Activated T-cell treated with anti-CD3 and anti-CD28 coated beads, Interleukin-2, amount 50 U/mL, for 4 hours (primary cell): ENCODE measurements around the gene IP6K2. TPM values are rescaled to one million over a fixed set of nuclear protein-coding genes. Genes with fewer than 3 reads are reported as not detected.

Source experiments
- ATAC-seq, 2 donors: fragments of 200-7000 bp; cut with Tn5 transposase; one replicate each; pipeline ENCODE4 v1.10.0; 2021
- DNase-seq: peaks from one replicate; pipeline ENCODE4 v3.0.0-alpha.2; 2020
- H3K27me3 Mint-ChIP-seq: one replicate; pipeline ENCODE4 v1.8.0; 2021; ENCODE audit warnings: low read depth, mixed read lengths
- H3K36me3 Mint-ChIP-seq: one replicate; pipeline ENCODE4 v1.8.0; 2022; ENCODE audit warnings: mixed read lengths; ENCODE audit not compliant: insufficient read depth
- H3K4me1 Mint-ChIP-seq: one replicate; pipeline ENCODE4 v1.8.0; 2021; ENCODE audit warnings: low read depth, mixed read lengths
- H3K4me3 Mint-ChIP-seq: one replicate; pipeline ENCODE4 v1.8.0; 2021; ENCODE audit warnings: mild to moderate bottlenecking, moderate library complexity, mixed read lengths
- H3K9me3 Mint-ChIP-seq: one replicate; pipeline ENCODE4 v1.8.0; 2021; ENCODE audit warnings: mixed read lengths
- total RNA-seq, 3 donors: library from RNA; stranded (reverse); gene quantifications; one replicate each; pipeline ENCODE4 v1.2.1, GENCODE V29; 2021

Gene IP6K2
- total RNA-seq, 3 donors from 2014 or later, result 39.9 to 45.9 (median 45.8) TPM

- H3K27me3 Mint-ChIP-seq, result no peaks in the 10 kb centered on the region
- no peaks in the 10 kb centered on the region for H3K9me3 Mint-ChIP-seq
- ATAC-seq (peak; percentile 71 to 77), DNase-seq (no peak)
- peaks cover 24% of the 10 kb centered on the region for H3K36me3 Mint-ChIP-seq
- H3K4me1 Mint-ChIP-seq, result peaks cover 48% of the 10 kb centered on the region
- no peak overlapping the region for H3K4me3 Mint-ChIP-seq
Measured at GRCh38 chr3:48708481-48708889, 8.5 kb downstream of the IP6K2 start.

- ATAC-seq (no peak), DNase-seq (no peak)
- Mint-ChIP-seq H3K27me3 (no peaks in the 10 kb centered on the region), H3K4me3 (no peak overlapping the region), H3K9me3 (no peaks in the 10 kb centered on the region), H3K36me3 (peaks cover 29% of the 10 kb centered on the region), H3K4me1 (peaks cover 51% of the 10 kb centered on the region)
Measured at GRCh38 chr3:48707157-48707556, 9.9 kb downstream of the IP6K2 start.

- no peaks in the 10 kb centered on the region for H3K27me3 Mint-ChIP-seq
- peaks cover 21% of the 10 kb centered on the region for H3K36me3 Mint-ChIP-seq
- no peak overlapping the region for H3K4me3 Mint-ChIP-seq
- H3K9me3 Mint-ChIP-seq, result no peaks in the 10 kb centered on the region
- no peak for ATAC-seq
- H3K4me1 Mint-ChIP-seq, result peaks cover 38% of the 10 kb centered on the region
- no peak for DNase-seq
Measured at GRCh38 chr3:48702320-48702920, 14.6 kb downstream of the IP6K2 start.

- H3K27me3 Mint-ChIP-seq, result no peaks in the 10 kb centered on the region
- H3K36me3 Mint-ChIP-seq, result peaks cover 19% of the 10 kb centered on the region
- no peak overlapping the region for H3K4me3 Mint-ChIP-seq
- DNase-seq (no peak), ATAC-seq (no peak)
- H3K9me3 Mint-ChIP-seq, result no peaks in the 10 kb centered on the region
- H3K4me1 Mint-ChIP-seq, result peaks cover 39% of the 10 kb centered on the region
Measured at GRCh38 chr3:48700731-48701405, 16.2 kb downstream of the IP6K2 start.

GRCh38 chr3:48698891-48699290 is 18.1 kb downstream of the IP6K2 start:
- Mint-ChIP-seq H3K4me3 (no peak overlapping the region), H3K27me3 (no peaks in the 10 kb centered on the region), H3K9me3 (no peaks in the 10 kb centered on the region), H3K36me3 (peaks cover 16% of the 10 kb centered on the region), H3K4me1 (peaks cover 35% of the 10 kb centered on the region)
- ATAC-seq (no peak), DNase-seq (no peak)

GRCh38 chr3:48697952-48698351 is 19.1 kb downstream of the IP6K2 start:
- H3K27me3 Mint-ChIP-seq, result no peaks in the 10 kb centered on the region
- peaks cover 19% of the 10 kb centered on the region for H3K36me3 Mint-ChIP-seq
- no peak overlapping the region for H3K4me3 Mint-ChIP-seq
- H3K9me3 Mint-ChIP-seq, result no peaks in the 10 kb centered on the region
- DNase-seq (no peak), ATAC-seq (no peak)
- peaks cover 31% of the 10 kb centered on the region for H3K4me1 Mint-ChIP-seq

- Mint-ChIP-seq H3K9me3 (no peaks in the 10 kb centered on the region), H3K27me3 (no peaks in the 10 kb centered on the region), H3K36me3 (peaks cover 16% of the 10 kb centered on the region), H3K4me1 (peaks cover 23% of the 10 kb centered on the region), H3K4me3 (no peak overlapping the region)
- ATAC-seq (no peak), DNase-seq (no peak)
Measured at GRCh38 chr3:48696601-48697000, 20.4 kb downstream of the IP6K2 start.

GRCh38 chr3:48696156-48696555 is 20.9 kb downstream of the IP6K2 start:
- DNase-seq (no peak), ATAC-seq (no peak)
- Mint-ChIP-seq H3K4me1 (peaks cover 23% of the 10 kb centered on the region), H3K27me3 (no peaks in the 10 kb centered on the region), H3K4me3 (no peak overlapping the region), H3K36me3 (peaks cover 16% of the 10 kb centered on the region), H3K9me3 (no peaks in the 10 kb centered on the region)

- Mint-ChIP-seq H3K36me3 (peaks cover 20% of the 10 kb centered on the region), H3K9me3 (no peaks in the 10 kb centered on the region), H3K4me1 (peaks cover 20% of the 10 kb centered on the region), H3K4me3 (no peak overlapping the region), H3K27me3 (no peaks in the 10 kb centered on the region)
- DNase-seq (no peak), ATAC-seq (no peak)
Measured at GRCh38 chr3:48695393-48695753, 21.6 kb downstream of the IP6K2 start.

GRCh38 chr3:48694610-48695392 is 22.2 kb downstream of the IP6K2 start:
- Mint-ChIP-seq H3K36me3 (peaks cover 24% of the 10 kb centered on the region), H3K9me3 (no peaks in the 10 kb centered on the region)

GRCh38 chr3:48693826-48694225 is 23.2 kb downstream of the IP6K2 start:
- Mint-ChIP-seq H3K27me3 (no peaks in the 10 kb centered on the region), H3K9me3 (no peaks in the 10 kb centered on the region), H3K4me3 (no peak overlapping the region), H3K4me1 (peaks cover 11% of the 10 kb centered on the region), H3K36me3 (peaks cover 19% of the 10 kb centered on the region)
- no peak for DNase-seq
- no peak for ATAC-seq

More at GRCh38 chr3:48694610-48695392, 22.2 kb downstream of the IP6K2 start:
- DNase-seq (no peak), ATAC-seq (no peak)
- peaks cover 17% of the 10 kb centered on the region for H3K4me1 Mint-ChIP-seq
- no peaks in the 10 kb centered on the region for H3K27me3 Mint-ChIP-seq
- no peak overlapping the region for H3K4me3 Mint-ChIP-seq

GRCh38 chr3:48692551-48692950 is 24.5 kb downstream of the IP6K2 start:
- no peaks in the 10 kb centered on the region for H3K9me3 Mint-ChIP-seq
- DNase-seq (no peak), ATAC-seq (no peak)
- no peaks in the 10 kb centered on the region for H3K27me3 Mint-ChIP-seq
- no peak overlapping the region for H3K4me3 Mint-ChIP-seq
- H3K36me3 Mint-ChIP-seq, result peaks cover 23% of the 10 kb centered on the region
- peaks cover 7% of the 10 kb centered on the region for H3K4me1 Mint-ChIP-seq

GRCh38 chr3:48690846-48691458 is 26.1 kb downstream of the IP6K2 start:
- Mint-ChIP-seq H3K4me1 (peaks cover 6% of the 10 kb centered on the region), H3K9me3 (no peaks in the 10 kb centered on the region), H3K27me3 (no peaks in the 10 kb centered on the region), H3K4me3 (no peak overlapping the region), H3K36me3 (peaks cover 23% of the 10 kb centered on the region)
- no peak for DNase-seq
- ATAC-seq, result no peak

- peaks cover 12% of the 10 kb centered on the region for H3K4me1 Mint-ChIP-seq
- no peak overlapping the region for H3K4me3 Mint-ChIP-seq
- H3K36me3 Mint-ChIP-seq, result peaks cover 20% of the 10 kb centered on the region
- no peaks in the 10 kb centered on the region for H3K27me3 Mint-ChIP-seq
- ATAC-seq, result no peak
- DNase-seq, result no peak
- H3K9me3 Mint-ChIP-seq, result no peaks in the 10 kb centered on the region
Measured at GRCh38 chr3:48689384-48689783, 27.6 kb downstream of the IP6K2 start.
